ES-I3 (cell line): Measurements from ENCODE around the gene PPP1R16B.
"Not testable (repeated sequence)": the region's sequence is repeated elsewhere in the genome, so short reads cannot be mapped to it uniquely, and the experiment has no call there.

Experiments used
- H3K36me3 ChIP-seq: 2 replicates; pipeline ENCODE4 v1.6.1; 2013; ENCODE audit warnings: mild to moderate bottlenecking, low read length, control low read depth, moderate library complexity; ENCODE audit not compliant: insufficient read depth
- H3K4me1 ChIP-seq: 2 replicates; pipeline ENCODE4 v1.6.1; 2013; ENCODE audit warnings: mild to moderate bottlenecking, control low read depth, low read length; ENCODE audit not compliant: insufficient read depth
- H3K9ac ChIP-seq: 2 replicates; pipeline ENCODE4 v1.6.1; 2013; ENCODE audit warnings: low read depth, mild to moderate bottlenecking, low read length, moderate library complexity
- H3K9me3 ChIP-seq: 2 replicates; pipeline ENCODE4 v1.6.1; 2013; ENCODE audit warnings: mild to moderate bottlenecking, low read length, moderate library complexity; ENCODE audit not compliant: control insufficient read depth, insufficient read depth

Gene PPP1R16B

DNA sequence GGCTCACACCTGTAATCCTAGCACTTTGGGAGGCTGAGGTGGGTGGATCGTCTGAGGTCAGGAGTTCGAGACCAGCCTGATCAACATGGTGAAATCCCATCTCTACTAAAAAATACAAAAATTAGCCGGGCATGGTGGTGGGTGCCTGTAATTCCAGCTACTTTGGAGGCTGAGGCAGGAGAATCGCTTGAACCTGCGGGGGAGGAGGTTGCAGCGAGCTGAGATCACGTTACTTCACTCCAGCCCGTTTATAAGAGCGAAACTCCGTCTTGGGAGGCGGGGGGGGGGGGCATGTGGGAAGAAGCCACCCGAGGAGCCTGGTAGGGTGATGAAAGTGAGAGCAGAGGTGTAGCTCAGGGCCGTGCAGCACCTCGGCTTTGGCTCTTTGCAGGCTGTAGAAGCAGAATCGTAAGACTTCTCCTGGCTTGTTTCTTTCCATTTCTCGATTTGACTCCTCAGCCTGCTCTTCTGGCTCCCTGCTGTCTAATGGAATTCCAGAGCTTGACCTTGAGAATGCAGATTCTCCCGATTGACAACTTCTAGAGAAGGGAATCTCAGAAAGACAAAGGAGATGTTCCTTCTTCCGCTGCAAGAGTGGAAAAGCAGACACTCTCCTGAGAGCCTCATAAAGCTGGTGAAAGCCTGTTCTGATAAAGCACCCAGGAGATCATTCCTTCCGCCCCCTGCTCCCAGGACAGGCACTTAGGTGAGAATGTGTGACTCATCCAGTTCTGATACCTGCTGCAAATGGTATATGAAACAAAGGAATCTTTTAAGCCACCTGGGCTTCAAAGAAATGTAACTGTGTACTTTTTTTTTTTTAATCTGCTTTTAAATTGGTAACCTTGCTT is 26.0 kb upstream of the PPP1R16B start:
- Histone ChIP-seq H3K36me3 (no peaks in the 10 kb centered on the region), H3K9ac (peak overlapping the region; percentile 39), H3K9me3 (no peaks in the 10 kb centered on the region), H3K4me1 (peaks cover 16% of the 10 kb centered on the region; the same call in 1 of the 2 replicates)

GRCh38 chr20:38782275-38782674 is 23.2 kb upstream of the PPP1R16B start:
- no peaks in the 10 kb centered on the region for H3K9me3 ChIP-seq
- no peaks in the 10 kb centered on the region for H3K36me3 ChIP-seq
- peaks cover 16% of the 10 kb centered on the region; the same call in 1 of the 2 replicates for H3K4me1 ChIP-seq
- H3K9ac ChIP-seq, result no peak overlapping the region

- Histone ChIP-seq H3K9ac (no peak overlapping the region), H3K4me1 (no peaks in the 10 kb centered on the region; the same call in 1 of the 2 replicates), H3K9me3 (no peaks in the 10 kb centered on the region)
These were observed 17.6 kb upstream of the PPP1R16B start for GRCh38 chr20:38787870-38788269.

GRCh38 chr20:38789503-38790199 is 15.8 kb upstream of the PPP1R16B start:
- Histone ChIP-seq H3K9ac (no peak overlapping the region), H3K9me3 (no peaks in the 10 kb centered on the region), H3K36me3 (no peaks in the 10 kb centered on the region), H3K4me1 (no peaks in the 10 kb centered on the region; the same call in 1 of the 2 replicates)

More at GRCh38 chr20:38787870-38788269, 17.6 kb upstream of the PPP1R16B start:
- no peaks in the 10 kb centered on the region for H3K36me3 ChIP-seq

- H3K9me3 ChIP-seq, result no peaks in the 10 kb centered on the region
- no peaks in the 10 kb centered on the region; the same call in 1 of the 2 replicates for H3K4me1 ChIP-seq
- H3K9ac ChIP-seq, result no peak overlapping the region
- no peaks in the 10 kb centered on the region for H3K36me3 ChIP-seq
These were observed 15.1 kb upstream of the PPP1R16B start for GRCh38 chr20:38790200-38791053.

DNA sequence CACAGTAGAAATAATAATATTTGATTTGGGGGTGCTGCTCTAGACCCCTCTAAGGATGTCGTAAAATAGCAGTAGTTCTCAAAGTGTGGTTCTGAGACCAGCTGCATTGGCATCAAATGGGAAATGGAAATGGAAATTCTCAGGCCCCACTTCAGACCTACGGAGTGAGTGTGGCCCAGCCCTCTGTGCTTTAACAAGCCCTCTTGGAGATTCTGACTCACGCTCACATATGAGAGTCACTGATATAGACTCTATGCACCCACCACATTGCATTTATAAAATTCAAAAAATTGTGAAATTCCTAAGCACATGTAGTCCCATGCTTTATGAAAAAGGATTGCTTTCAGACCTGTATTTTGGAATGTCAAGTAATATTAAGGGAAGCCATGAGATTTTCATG is 14.2 kb upstream of the PPP1R16B start:
- no peaks in the 10 kb centered on the region for H3K36me3 ChIP-seq
- no peaks in the 10 kb centered on the region for H3K9me3 ChIP-seq
- no peaks in the 10 kb centered on the region; the same call in 1 of the 2 replicates for H3K4me1 ChIP-seq
- no peak overlapping the region for H3K9ac ChIP-seq

DNA sequence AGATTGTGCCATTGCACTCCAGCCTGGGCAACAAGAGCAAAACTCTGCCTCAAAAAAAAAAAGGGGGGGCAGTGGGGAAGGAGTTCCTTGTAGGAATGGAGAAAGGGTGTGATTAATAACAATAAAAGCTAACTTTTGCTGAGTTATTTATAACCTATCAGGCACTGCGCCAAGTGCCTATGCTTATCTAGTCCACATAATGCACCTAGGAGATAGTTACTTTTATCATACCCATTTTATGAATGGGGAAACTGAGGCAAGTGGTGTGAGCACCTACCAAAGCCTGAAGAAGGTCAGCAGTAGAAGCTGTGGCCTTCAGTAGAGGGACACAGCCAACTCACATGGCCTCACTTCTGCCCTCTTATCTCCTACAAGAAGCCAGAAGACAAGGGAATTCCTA is 13.6 kb upstream of the PPP1R16B start:
- Histone ChIP-seq H3K9ac (no peak overlapping the region), H3K9me3 (no peaks in the 10 kb centered on the region), H3K4me1 (no peaks in the 10 kb centered on the region; the same call in 1 of the 2 replicates), H3K36me3 (no peaks in the 10 kb centered on the region)

GRCh38 chr20:38794057-38794456 is 11.4 kb upstream of the PPP1R16B start:
- not testable (repeated sequence) for H3K4me1 ChIP-seq, H3K9me3 ChIP-seq, H3K9ac ChIP-seq, H3K36me3 ChIP-seq

- H3K9me3 ChIP-seq, result no peaks in the 10 kb centered on the region
- H3K36me3 ChIP-seq, result no peaks in the 10 kb centered on the region
- no peak overlapping the region for H3K9ac ChIP-seq
- H3K4me1 ChIP-seq, result no peaks in the 10 kb centered on the region
These were observed 7.2 kb upstream of the PPP1R16B start for GRCh38 chr20:38798266-38798665.

- Histone ChIP-seq H3K4me1 (peaks cover 7% of the 10 kb centered on the region), H3K9me3 (no peaks in the 10 kb centered on the region), H3K9ac (no peak overlapping the region), H3K36me3 (no peaks in the 10 kb centered on the region)
These were observed 6.3 kb upstream of the PPP1R16B start for GRCh38 chr20:38799203-38799602.

GRCh38 chr20:38800882-38801281 is 4.6 kb upstream of the PPP1R16B start:
- no peaks in the 10 kb centered on the region for H3K9me3 ChIP-seq
- peaks cover 10% of the 10 kb centered on the region for H3K4me1 ChIP-seq
- no peaks in the 10 kb centered on the region for H3K36me3 ChIP-seq
- H3K9ac ChIP-seq, result no peak overlapping the region

- Histone ChIP-seq H3K9ac (no peak overlapping the region; the same call in 1 of the 2 replicates), H3K36me3 (no peaks in the 10 kb centered on the region), H3K9me3 (no peaks in the 10 kb centered on the region), H3K4me1 (peaks cover 16% of the 10 kb centered on the region)
These were observed 1.3 kb upstream of the PPP1R16B start for GRCh38 chr20:38804221-38804620.

DNA sequence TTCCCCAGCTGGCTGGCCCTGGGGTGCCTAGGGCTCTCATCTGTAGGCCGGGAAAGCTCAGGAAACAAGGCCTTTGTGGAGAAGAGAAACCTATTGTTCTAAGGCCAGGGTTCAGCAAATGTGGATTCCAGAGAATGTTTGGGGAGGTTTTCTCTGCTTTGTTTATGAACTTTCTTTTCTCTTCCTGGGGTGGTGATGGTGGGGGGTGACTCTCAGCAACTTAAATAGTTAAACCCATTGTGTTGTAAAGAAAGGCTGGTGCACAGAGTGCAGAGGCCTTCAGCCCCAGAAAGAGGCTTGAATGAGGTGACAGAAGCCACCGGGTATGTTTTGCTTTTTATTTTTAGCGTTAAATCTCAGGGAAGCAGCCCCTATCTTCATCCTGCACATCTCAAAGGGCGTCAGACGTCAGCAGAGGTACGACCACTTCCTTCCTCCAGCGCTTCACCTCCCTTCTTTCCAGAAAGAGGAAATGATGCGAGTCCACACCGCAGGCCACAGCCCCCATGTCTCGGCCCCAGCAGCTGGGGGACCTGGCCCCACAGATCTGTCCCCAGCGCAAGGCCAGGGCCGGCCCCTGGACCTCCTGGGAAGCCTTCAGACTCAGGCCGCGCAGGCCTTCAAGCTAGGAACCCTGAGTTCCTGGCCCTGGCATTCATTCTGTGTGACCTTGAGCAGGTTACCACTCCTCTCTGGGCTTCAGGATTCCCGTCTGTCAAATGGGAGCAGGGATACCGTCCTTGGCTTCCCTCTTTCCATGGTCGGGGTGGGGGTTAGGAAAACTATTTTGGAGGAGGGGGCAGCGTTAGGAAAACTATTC is 605 bp upstream of the PPP1R16B start:
- H3K4me1 ChIP-seq, result peaks cover 18% of the 10 kb centered on the region
- no peaks in the 10 kb centered on the region for H3K36me3 ChIP-seq
- H3K9me3 ChIP-seq, result no peaks in the 10 kb centered on the region
- peak overlapping the region; percentile 81 for H3K9ac ChIP-seq
